Measurements from ENCODE around the gene NHSL1. TPM values are rescaled to one million over a fixed set of nuclear protein-coding genes. Genes with fewer than 3 reads are reported as not detected.
A peak's percentile ranks its signal among the peaks of the same experiment; 100 is the strongest.

Gene NHSL1
- total and polyA plus RNA-seq, 4 donors = 19.6 to 31.3 (median 26.2) TPM

- peak in 1 of 6 donors; percentile 63 for DNase-seq (ENCODE audit: low read depth in 4 of 6, low spot score in 6 of 6)
- no peaks in the 10 kb centered on the region for H3K27me3 ChIP-seq (ENCODE audit: control insufficient read depth, insufficient read depth, low read length)
- H3K9me3 ChIP-seq (ENCODE audit: control insufficient read depth, insufficient read depth, low read length) = no peaks in the 10 kb centered on the region
- H3K36me3 ChIP-seq (ENCODE audit: control insufficient read depth, insufficient read depth, low read length) = no peaks in the 10 kb centered on the region
- WGBS (ENCODE audit: insufficient coverage) = no CpG with 5 or more reads among the region's 4 CpGs
- H3K4me1 ChIP-seq (ENCODE audit: control insufficient read depth, insufficient read depth, low read length) = peaks cover 18% of the 10 kb centered on the region
- peak overlapping the region; percentile 6 for H3K27ac ChIP-seq (ENCODE audit: low read depth, low read length)
- H3K4me3 ChIP-seq (ENCODE audit: low read depth, low read length) = no peak overlapping the region
Observed at GRCh38 chr6:138537106-138537505, 37.8 kb upstream of the NHSL1 start.

DNA sequence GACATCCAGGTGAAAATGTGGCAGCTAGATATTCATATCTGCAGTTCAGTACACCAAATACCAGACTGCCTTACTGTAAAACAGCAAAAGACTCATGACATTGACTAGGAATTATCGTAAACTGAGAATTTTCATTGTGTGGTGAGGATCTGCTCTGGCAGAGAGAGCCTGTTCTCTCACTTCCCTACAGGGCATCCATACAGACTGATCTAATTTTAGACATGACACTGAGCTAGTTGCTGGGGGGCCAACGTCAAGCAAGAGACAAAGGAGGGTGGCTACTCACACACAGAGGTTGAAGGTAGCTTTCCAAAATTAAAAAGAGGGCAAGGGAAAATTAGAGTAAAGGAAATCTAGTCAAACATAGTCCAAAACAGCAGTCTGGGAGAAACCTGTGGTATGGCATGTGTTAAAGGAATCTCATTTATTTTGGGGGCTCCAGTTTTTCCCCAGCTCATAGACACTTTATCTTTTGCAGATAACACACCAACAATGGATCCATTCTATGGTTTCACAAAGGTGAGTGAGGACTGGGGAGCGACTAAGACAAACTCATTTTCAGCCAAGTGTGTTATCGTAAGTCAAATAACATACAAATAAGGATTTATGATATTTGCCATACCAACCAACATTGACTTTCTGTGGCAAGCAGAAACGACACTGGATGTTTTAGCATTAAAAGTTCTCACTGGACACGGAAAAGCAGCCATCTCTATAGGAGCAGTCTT is 36.6 kb upstream of the NHSL1 start:
- H3K4me1 ChIP-seq (ENCODE audit: control insufficient read depth, insufficient read depth, low read length) = peaks cover 11% of the 10 kb centered on the region
- no peaks in the 10 kb centered on the region for H3K9me3 ChIP-seq (ENCODE audit: control insufficient read depth, insufficient read depth, low read length)
- no peaks in the 10 kb centered on the region for H3K27me3 ChIP-seq (ENCODE audit: control insufficient read depth, insufficient read depth, low read length)
- H3K27ac ChIP-seq (ENCODE audit: low read depth, low read length) = no peak overlapping the region
- H3K4me3 ChIP-seq (ENCODE audit: low read depth, low read length) = no peak overlapping the region
- H3K36me3 ChIP-seq (ENCODE audit: control insufficient read depth, insufficient read depth, low read length) = no peaks in the 10 kb centered on the region
- DNase-seq (ENCODE audit: low read depth in 4 of 6, low spot score in 6 of 6) = no peak
- WGBS (ENCODE audit: insufficient coverage) = no CpG with 5 or more reads among the region's 6 CpGs

DNA sequence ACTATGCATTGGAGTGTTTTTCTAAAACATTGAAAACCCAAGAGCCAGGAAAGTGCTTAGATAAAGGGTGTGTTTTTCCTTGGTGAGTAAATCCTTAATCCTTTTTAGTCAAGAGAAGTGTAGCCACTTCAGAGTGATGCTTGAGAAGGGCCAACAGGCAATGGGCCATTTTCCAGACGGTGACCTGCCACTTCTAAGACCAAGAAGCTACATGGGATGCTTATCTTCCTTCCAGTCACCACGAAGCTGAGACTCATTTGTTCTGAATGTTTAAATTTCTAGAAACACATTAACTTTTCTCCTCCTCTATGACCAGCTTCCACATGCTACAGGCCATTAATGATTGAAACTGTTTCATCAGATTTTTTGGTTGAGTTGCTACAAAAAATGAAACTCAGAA is 34.4 kb upstream of the NHSL1 start:
- no peak for DNase-seq (ENCODE audit: low read depth in 4 of 6, low spot score in 6 of 6)
- Histone ChIP-seq H3K27ac (ENCODE audit: low read depth, low read length) (no peak overlapping the region), H3K36me3 (ENCODE audit: control insufficient read depth, insufficient read depth, low read length) (no peaks in the 10 kb centered on the region), H3K4me1 (ENCODE audit: control insufficient read depth, insufficient read depth, low read length) (peaks cover 7% of the 10 kb centered on the region), H3K9me3 (ENCODE audit: control insufficient read depth, insufficient read depth, low read length) (no peaks in the 10 kb centered on the region), H3K27me3 (ENCODE audit: control insufficient read depth, insufficient read depth, low read length) (no peaks in the 10 kb centered on the region), H3K4me3 (ENCODE audit: low read depth, low read length) (no peak overlapping the region)
- WGBS (ENCODE audit: insufficient coverage) = 86% methylated on average over 1 of the region's 2 CpGs

DNA sequence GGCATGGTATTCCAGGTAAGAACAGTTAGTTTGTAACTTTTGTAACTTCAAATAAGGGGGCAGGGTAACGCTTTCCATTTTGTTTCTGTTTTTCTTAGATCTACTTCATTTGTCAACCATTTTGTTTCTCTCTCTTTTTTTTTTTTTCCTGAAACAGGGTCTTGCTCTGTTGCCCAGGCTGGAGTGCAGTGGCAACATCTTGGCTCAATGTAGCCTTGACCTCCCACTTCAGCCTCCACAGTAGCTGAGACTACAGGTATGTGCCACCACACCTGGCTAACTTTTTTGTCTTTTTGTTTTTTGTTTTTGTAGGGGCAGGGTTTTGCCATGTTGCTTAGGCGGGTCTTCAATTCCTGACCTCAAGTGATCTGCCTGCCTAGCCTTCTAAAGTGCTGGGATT is 32.1 kb upstream of the NHSL1 start:
- Histone ChIP-seq H3K4me3 (ENCODE audit: low read depth, low read length) (no peak overlapping the region), H3K36me3 (ENCODE audit: control insufficient read depth, insufficient read depth, low read length) (no peaks in the 10 kb centered on the region), H3K27me3 (ENCODE audit: control insufficient read depth, insufficient read depth, low read length) (no peaks in the 10 kb centered on the region), H3K4me1 (ENCODE audit: control insufficient read depth, insufficient read depth, low read length) (no peaks in the 10 kb centered on the region), H3K9me3 (ENCODE audit: control insufficient read depth, insufficient read depth, low read length) (no peaks in the 10 kb centered on the region), H3K27ac (ENCODE audit: low read depth, low read length) (no peak overlapping the region)
- DNase-seq (ENCODE audit: low read depth in 4 of 6, low spot score in 6 of 6) = no peak
- WGBS (ENCODE audit: insufficient coverage) = 100% methylated on average over 1 of the region's 2 CpGs

GRCh38 chr6:138529478-138529877 is 30.2 kb upstream of the NHSL1 start:
- no peaks in the 10 kb centered on the region for H3K9me3 ChIP-seq (ENCODE audit: control insufficient read depth, insufficient read depth, low read length)
- DNase-seq (ENCODE audit: low read depth in 4 of 6, low spot score in 6 of 6) = peak in 2 of 6 donors; percentile 41 to 52
- H3K27ac ChIP-seq (ENCODE audit: low read depth, low read length) = no peak overlapping the region
- WGBS (ENCODE audit: insufficient coverage) = 31% methylated on average over 2 of the region's 3 CpGs
- H3K36me3 ChIP-seq (ENCODE audit: control insufficient read depth, insufficient read depth, low read length) = no peaks in the 10 kb centered on the region
- H3K4me1 ChIP-seq (ENCODE audit: control insufficient read depth, insufficient read depth, low read length) = peaks cover 6% of the 10 kb centered on the region
- H3K4me3 ChIP-seq (ENCODE audit: low read depth, low read length) = no peak overlapping the region
- H3K27me3 ChIP-seq (ENCODE audit: control insufficient read depth, insufficient read depth, low read length) = no peaks in the 10 kb centered on the region

GRCh38 chr6:138528956-138529355 is 29.7 kb upstream of the NHSL1 start:
- DNase-seq (ENCODE audit: low read depth in 4 of 6, low spot score in 6 of 6) = no peak
- no peaks in the 10 kb centered on the region for H3K36me3 ChIP-seq (ENCODE audit: control insufficient read depth, insufficient read depth, low read length)
- H3K27ac ChIP-seq (ENCODE audit: low read depth, low read length) = no peak overlapping the region

GRCh38 chr6:138528137-138528536 is 28.8 kb upstream of the NHSL1 start:
- no CpG with 5 or more reads among the region's 1 CpG for WGBS (ENCODE audit: insufficient coverage)
- H3K9me3 ChIP-seq (ENCODE audit: control insufficient read depth, insufficient read depth, low read length) = no peaks in the 10 kb centered on the region
- DNase-seq (ENCODE audit: low read depth in 4 of 6, low spot score in 6 of 6) = no peak
- H3K4me3 ChIP-seq (ENCODE audit: low read depth, low read length) = no peak overlapping the region
- H3K27me3 ChIP-seq (ENCODE audit: control insufficient read depth, insufficient read depth, low read length) = no peaks in the 10 kb centered on the region
- H3K36me3 ChIP-seq (ENCODE audit: control insufficient read depth, insufficient read depth, low read length) = no peaks in the 10 kb centered on the region
- peaks cover 9% of the 10 kb centered on the region for H3K4me1 ChIP-seq (ENCODE audit: control insufficient read depth, insufficient read depth, low read length)
- H3K27ac ChIP-seq (ENCODE audit: low read depth, low read length) = peak overlapping the region; percentile 67

More at GRCh38 chr6:138528956-138529355, 29.7 kb upstream of the NHSL1 start:
- Histone ChIP-seq H3K4me3 (ENCODE audit: low read depth, low read length) (no peak overlapping the region), H3K4me1 (ENCODE audit: control insufficient read depth, insufficient read depth, low read length) (peaks cover 6% of the 10 kb centered on the region), H3K27me3 (ENCODE audit: control insufficient read depth, insufficient read depth, low read length) (no peaks in the 10 kb centered on the region), H3K9me3 (ENCODE audit: control insufficient read depth, insufficient read depth, low read length) (no peaks in the 10 kb centered on the region)
- no CpG with 5 or more reads among the region's 2 CpGs for WGBS (ENCODE audit: insufficient coverage)

- peak overlapping the region; percentile 67 for H3K27ac ChIP-seq (ENCODE audit: low read depth, low read length)
- H3K4me1 ChIP-seq (ENCODE audit: control insufficient read depth, insufficient read depth, low read length) = peaks cover 9% of the 10 kb centered on the region
- no peaks in the 10 kb centered on the region for H3K36me3 ChIP-seq (ENCODE audit: control insufficient read depth, insufficient read depth, low read length)
- H3K27me3 ChIP-seq (ENCODE audit: control insufficient read depth, insufficient read depth, low read length) = no peaks in the 10 kb centered on the region
- peak overlapping the region; percentile 21 for H3K4me3 ChIP-seq (ENCODE audit: low read depth, low read length)
- no CpG with 5 or more reads among the region's 8 CpGs for WGBS (ENCODE audit: insufficient coverage)
- no peaks in the 10 kb centered on the region for H3K9me3 ChIP-seq (ENCODE audit: control insufficient read depth, insufficient read depth, low read length)
- peak in 3 of 6 donors; percentile 47 to 83 (median 73) for DNase-seq (ENCODE audit: low read depth in 4 of 6, low spot score in 6 of 6)
Observed at GRCh38 chr6:138527411-138528088, 28.3 kb upstream of the NHSL1 start.

- no peaks in the 10 kb centered on the region for H3K36me3 ChIP-seq (ENCODE audit: control insufficient read depth, insufficient read depth, low read length)
- WGBS (ENCODE audit: insufficient coverage) = 12% methylated on average over 4 of the region's 11 CpGs
- H3K4me1 ChIP-seq (ENCODE audit: control insufficient read depth, insufficient read depth, low read length) = peaks cover 9% of the 10 kb centered on the region
- H3K9me3 ChIP-seq (ENCODE audit: control insufficient read depth, insufficient read depth, low read length) = no peaks in the 10 kb centered on the region
- peak overlapping the region; percentile 21 for H3K4me3 ChIP-seq (ENCODE audit: low read depth, low read length)
- no peaks in the 10 kb centered on the region for H3K27me3 ChIP-seq (ENCODE audit: control insufficient read depth, insufficient read depth, low read length)
- peak overlapping the region; percentile 67 for H3K27ac ChIP-seq (ENCODE audit: low read depth, low read length)
- DNase-seq (ENCODE audit: low read depth in 4 of 6, low spot score in 6 of 6) = peak in 2 of 6 donors; percentile 74 to 85
Observed at GRCh38 chr6:138526822-138527235, 27.5 kb upstream of the NHSL1 start.

DNA sequence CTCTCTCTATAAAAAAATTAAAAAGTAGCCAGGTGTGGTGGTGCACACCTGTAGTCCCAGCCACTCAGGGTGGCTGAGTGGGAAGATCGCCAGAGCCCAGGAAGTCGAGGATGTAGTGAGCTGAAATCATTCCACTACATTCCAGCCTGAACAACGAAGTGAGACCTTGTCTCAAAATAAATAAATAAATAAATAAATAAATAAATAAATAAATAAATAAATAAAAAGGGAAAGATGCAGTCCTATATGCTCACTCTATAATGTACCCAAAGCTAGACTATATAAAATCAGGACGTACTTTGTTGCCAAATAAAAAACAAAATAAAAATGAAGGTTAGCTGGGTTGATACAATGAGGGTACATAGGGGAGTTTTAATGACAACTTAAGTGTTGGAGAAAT is 26.1 kb upstream of the NHSL1 start:
- WGBS (ENCODE audit: insufficient coverage) = no CpG with 5 or more reads among the region's 4 CpGs
- no peaks in the 10 kb centered on the region for H3K9me3 ChIP-seq (ENCODE audit: control insufficient read depth, insufficient read depth, low read length)
- H3K4me1 ChIP-seq (ENCODE audit: control insufficient read depth, insufficient read depth, low read length) = peaks cover 9% of the 10 kb centered on the region
- DNase-seq (ENCODE audit: low read depth in 4 of 6, low spot score in 6 of 6) = no peak
- H3K27ac ChIP-seq (ENCODE audit: low read depth, low read length) = no peak overlapping the region
- no peaks in the 10 kb centered on the region for H3K27me3 ChIP-seq (ENCODE audit: control insufficient read depth, insufficient read depth, low read length)
- H3K4me3 ChIP-seq (ENCODE audit: low read depth, low read length) = no peak overlapping the region
- no peaks in the 10 kb centered on the region for H3K36me3 ChIP-seq (ENCODE audit: control insufficient read depth, insufficient read depth, low read length)

All from spinal cord (tissue), 10 donors.